GM12865 (cell line): Measurements from ENCODE around the gene BMPR1A.
"Not testable (repeated sequence)": the region's sequence is repeated elsewhere in the genome, so short reads cannot be mapped to it uniquely, and the experiment has no call there.

Experiments used
- DNase-seq: peaks from one replicate; pipeline ENCODE4 v3.0.0; 2010; ENCODE audit warnings: low read depth
- H3K4me3 ChIP-seq: 2 replicates; pipeline ENCODE4 v1.5.1; 2011; ENCODE audit warnings: mild to moderate bottlenecking, low read depth, low read length, control low read depth
- CTCF ChIP-seq: IDR thresholded peaks from 2 replicates; pipeline ENCODE4 v1.5.1; 2011; ENCODE audit warnings: low read length, control low read depth, low read depth, inconsistent platforms; ENCODE audit not compliant: insufficient read depth; ENCODE audit errors: missing control alignments

BMPR1A gene

GRCh38 chr10:86861351-86861750, 104.9 kb downstream of the BMPR1A start:
- no peak for TF ChIP-seq CTCF
- H3K4me3 ChIP-seq: no peak overlapping the region
- no peak for DNase-seq

- H3K4me3 ChIP-seq: no peak overlapping the region
- no peak for TF ChIP-seq CTCF
- DNase-seq: no peak
These were observed 106.0 kb downstream of the BMPR1A start for GRCh38 chr10:86862373-86862772.

GRCh38 chr10:86862786-86863483, 106.5 kb downstream of the BMPR1A start:
- no peak overlapping the region for H3K4me3 ChIP-seq
- DNase-seq: no peak
- no peak for TF ChIP-seq CTCF

GRCh38 chr10:86863484-86863842, 107.0 kb downstream of the BMPR1A start:
- DNase-seq: no peak
- no peak for TF ChIP-seq CTCF
- H3K4me3 ChIP-seq: no peak overlapping the region

GRCh38 chr10:86865011-86865811, 108.8 kb downstream of the BMPR1A start:
- H3K4me3 ChIP-seq, DNase-seq: not testable (repeated sequence)

- DNase-seq: no peak
- no peak for TF ChIP-seq CTCF
These were observed 110.7 kb downstream of the BMPR1A start for GRCh38 chr10:86867149-86867548.

GRCh38 chr10:86868353-86868752, 111.9 kb downstream of the BMPR1A start:
- H3K4me3 ChIP-seq: no peak overlapping the region
- TF ChIP-seq CTCF: no peak
- DNase-seq: no peak

More at GRCh38 chr10:86867149-86867548, 110.7 kb downstream of the BMPR1A start:
- no peak overlapping the region for H3K4me3 ChIP-seq
